ENCODE data around the gene KRT13.

The KRT13 gene

GRCh38 chr17:41483531-41483930, 21.9 kb downstream of the KRT13 start:
- H3K9me3 ChIP-seq (ENCODE audit: control insufficient read depth, insufficient read depth, low read length) = no peaks in the 10 kb centered on the region

GRCh38 chr17:41481036-41481435, 24.4 kb downstream of the KRT13 start, which contains the start of gene KRT35:
Gene KRT35 (minus strand): TSS chr17:41481151. CDS start chr17:41481097, 54 bp downstream.
- Histone ChIP-seq H3K4me1 (ENCODE audit: control insufficient read depth, low read length) (no peaks in the 10 kb centered on the region), H3K27me3 (ENCODE audit: control insufficient read depth, low read length) (no peaks in the 10 kb centered on the region), H3K79me2 (ENCODE audit: control insufficient read depth, low read length) (no peaks in the 10 kb centered on the region), H3K4me3 (ENCODE audit: low read length) (no peak within 1 kb of the TSS), H3K9me2 (replicated peaks; ENCODE audit: control insufficient read depth, low read length) (no peaks in the 10 kb centered on the region), H3F3A (ENCODE audit: control insufficient read depth, insufficient read depth) (no peaks in the 10 kb centered on the region), H3K36me3 (ENCODE audit: control insufficient read depth, low read length) (no peaks in the 10 kb centered on the region), H3K27ac (ENCODE audit: low read depth, low read length) (no peak within 1 kb of the TSS), H4K20me1 (ENCODE audit: control insufficient read depth, insufficient read depth, low read depth, low read length) (no peaks in the 10 kb centered on the region), H3K4me2 (ENCODE audit: low read length) (no peak within 1 kb of the TSS), H3K9me3 (ENCODE audit: control insufficient read depth, insufficient read depth, low read length) (no peaks in the 10 kb centered on the region)
- TF ChIP-seq EZH2phosphoT487 (IDR thresholded peaks at IDR 0.05; ENCODE audit: borderline replicate concordance, low read length) (no peak), CTCF (IDR thresholded peaks at IDR 0.05; ENCODE audit: low read depth, low read length, poor library complexity, severe bottlenecking) (no peak)

More at GRCh38 chr17:41483531-41483930, 21.9 kb downstream of the KRT13 start:
- H3K36me3 ChIP-seq (ENCODE audit: control insufficient read depth, low read length) = no peaks in the 10 kb centered on the region
- H3K79me2 ChIP-seq (ENCODE audit: control insufficient read depth, low read length) = no peaks in the 10 kb centered on the region
- no peaks in the 10 kb centered on the region for H3K9me2 ChIP-seq (replicated peaks; ENCODE audit: control insufficient read depth, low read length)
- H4K20me1 ChIP-seq (ENCODE audit: control insufficient read depth, insufficient read depth, low read depth, low read length) = no peaks in the 10 kb centered on the region
- no peak overlapping the region for H3K27ac ChIP-seq (ENCODE audit: low read depth, low read length)
- H3K4me1 ChIP-seq (ENCODE audit: control insufficient read depth, low read length) = no peaks in the 10 kb centered on the region
- no peak overlapping the region for H3K4me2 ChIP-seq (ENCODE audit: low read length)
- TF ChIP-seq EZH2phosphoT487 (IDR thresholded peaks at IDR 0.05; ENCODE audit: borderline replicate concordance, low read length) = no peak
- no peak for TF ChIP-seq CTCF (IDR thresholded peaks at IDR 0.05; ENCODE audit: low read depth, low read length, poor library complexity, severe bottlenecking)
- no peaks in the 10 kb centered on the region for H3K27me3 ChIP-seq (ENCODE audit: control insufficient read depth, low read length)
- H3F3A ChIP-seq (ENCODE audit: control insufficient read depth, insufficient read depth) = no peaks in the 10 kb centered on the region
- H3K4me3 ChIP-seq (ENCODE audit: low read length) = no peak overlapping the region

- TF ChIP-seq CTCF (IDR thresholded peaks at IDR 0.05; ENCODE audit: low read depth, low read length, poor library complexity, severe bottlenecking) = no peak
- no peaks in the 10 kb centered on the region for H3K9me3 ChIP-seq (ENCODE audit: control insufficient read depth, insufficient read depth, low read length)
- no peaks in the 10 kb centered on the region for H3F3A ChIP-seq (ENCODE audit: control insufficient read depth, insufficient read depth)
- no peaks in the 10 kb centered on the region for H3K27me3 ChIP-seq (ENCODE audit: control insufficient read depth, low read length)
- no peaks in the 10 kb centered on the region for H4K20me1 ChIP-seq (ENCODE audit: control insufficient read depth, insufficient read depth, low read depth, low read length)
- no peak overlapping the region for H3K27ac ChIP-seq (ENCODE audit: low read depth, low read length)
- H3K4me1 ChIP-seq (ENCODE audit: control insufficient read depth, low read length) = no peaks in the 10 kb centered on the region
- no peaks in the 10 kb centered on the region for H3K79me2 ChIP-seq (ENCODE audit: control insufficient read depth, low read length)
- H3K36me3 ChIP-seq (ENCODE audit: control insufficient read depth, low read length) = no peaks in the 10 kb centered on the region
- no peaks in the 10 kb centered on the region for H3K9me2 ChIP-seq (replicated peaks; ENCODE audit: control insufficient read depth, low read length)
- H3K4me3 ChIP-seq (ENCODE audit: low read length) = no peak overlapping the region
- no peak overlapping the region for H3K4me2 ChIP-seq (ENCODE audit: low read length)
These were observed 24.8 kb downstream of the KRT13 start for GRCh38 chr17:41480581-41480980.

GRCh38 chr17:41480136-41480535, 25.3 kb downstream of the KRT13 start:
- no peak overlapping the region for H3K4me2 ChIP-seq (ENCODE audit: low read length)
- no peak overlapping the region for H3K27ac ChIP-seq (ENCODE audit: low read depth, low read length)
- H3K36me3 ChIP-seq (ENCODE audit: control insufficient read depth, low read length) = no peaks in the 10 kb centered on the region
- H3K4me1 ChIP-seq (ENCODE audit: control insufficient read depth, low read length) = no peaks in the 10 kb centered on the region
- H3K4me3 ChIP-seq (ENCODE audit: low read length) = no peak overlapping the region
- no peaks in the 10 kb centered on the region for H3K79me2 ChIP-seq (ENCODE audit: control insufficient read depth, low read length)
- H3K9me3 ChIP-seq (ENCODE audit: control insufficient read depth, insufficient read depth, low read length) = no peaks in the 10 kb centered on the region
- no peaks in the 10 kb centered on the region for H3K9me2 ChIP-seq (replicated peaks; ENCODE audit: control insufficient read depth, low read length)
- TF ChIP-seq CTCF (IDR thresholded peaks at IDR 0.05; ENCODE audit: low read depth, low read length, poor library complexity, severe bottlenecking) = no peak
- TF ChIP-seq EZH2phosphoT487 (IDR thresholded peaks at IDR 0.05; ENCODE audit: borderline replicate concordance, low read length) = no peak
- H4K20me1 ChIP-seq (ENCODE audit: control insufficient read depth, insufficient read depth, low read depth, low read length) = no peaks in the 10 kb centered on the region
- H3F3A ChIP-seq (ENCODE audit: control insufficient read depth, insufficient read depth) = no peaks in the 10 kb centered on the region
- H3K27me3 ChIP-seq (ENCODE audit: control insufficient read depth, low read length) = no peaks in the 10 kb centered on the region

Data from DOHH2 (cell line).